Activated CD8-positive, alpha-beta memory T cell treated with anti-CD3 and anti-CD28 coated beads, Interleukin-2, amount 50 U/mL, for 1 hour (primary cell): ENCODE measurements around the gene WASHC2A.
"Not testable (repeated sequence)": the region's sequence is repeated elsewhere in the genome, so short reads cannot be mapped to it uniquely, and the experiment has no call there.

Source experiments
- DNase-seq: peaks from one replicate; pipeline ENCODE4 v3.0.0-alpha.2; 2020; ENCODE audit errors: extremely low read depth

WASHC2A gene

GRCh38 chr10:50157868-50158267, 90.1 kb downstream of the WASHC2A start:
- DNase-seq = not testable (repeated sequence)

GRCh38 chr10:50159856-50160255, 92.1 kb downstream of the WASHC2A start:
- DNase-seq = not testable (repeated sequence)

GRCh38 chr10:50165038-50165437, 97.3 kb downstream of the WASHC2A start:
- not testable (repeated sequence) for DNase-seq

GRCh38 chr10:50167833-50168232, 100.1 kb downstream of the WASHC2A start:
- DNase-seq = not testable (repeated sequence)

- not testable (repeated sequence) for DNase-seq
Measured at GRCh38 chr10:50169506-50169905, 101.8 kb downstream of the WASHC2A start.

GRCh38 chr10:50174788-50175525, 107.2 kb downstream of the WASHC2A start:
- DNase-seq = not testable (repeated sequence)
